Hematopoietic multipotent progenitor cell (in vitro differentiated cells): ENCODE measurements around the gene MRPL58. TPM values are rescaled to one million over a fixed set of nuclear protein-coding genes. Genes with fewer than 3 reads are reported as not detected.
"Not testable (repeated sequence)": the region's sequence is repeated elsewhere in the genome, so short reads cannot be mapped to it uniquely, and the experiment has no call there.

Experiments used
- DNase-seq, 3 donors: peaks; one replicate each; pipeline ENCODE4 v3.0.0-alpha.2; 2011 to 2015; ENCODE audit warnings: low read depth in 2 of 3, low spot score in 2 of 3
- total RNA-seq: library from RNA; depleted of rRNA; stranded (reverse); fragments of >200 nt; gene quantifications from one replicate; pipeline ENCODE4 v1.2.3, GENCODE V29; 2012

Gene MRPL58
- total RNA-seq: 16.7 TPM

DNA sequence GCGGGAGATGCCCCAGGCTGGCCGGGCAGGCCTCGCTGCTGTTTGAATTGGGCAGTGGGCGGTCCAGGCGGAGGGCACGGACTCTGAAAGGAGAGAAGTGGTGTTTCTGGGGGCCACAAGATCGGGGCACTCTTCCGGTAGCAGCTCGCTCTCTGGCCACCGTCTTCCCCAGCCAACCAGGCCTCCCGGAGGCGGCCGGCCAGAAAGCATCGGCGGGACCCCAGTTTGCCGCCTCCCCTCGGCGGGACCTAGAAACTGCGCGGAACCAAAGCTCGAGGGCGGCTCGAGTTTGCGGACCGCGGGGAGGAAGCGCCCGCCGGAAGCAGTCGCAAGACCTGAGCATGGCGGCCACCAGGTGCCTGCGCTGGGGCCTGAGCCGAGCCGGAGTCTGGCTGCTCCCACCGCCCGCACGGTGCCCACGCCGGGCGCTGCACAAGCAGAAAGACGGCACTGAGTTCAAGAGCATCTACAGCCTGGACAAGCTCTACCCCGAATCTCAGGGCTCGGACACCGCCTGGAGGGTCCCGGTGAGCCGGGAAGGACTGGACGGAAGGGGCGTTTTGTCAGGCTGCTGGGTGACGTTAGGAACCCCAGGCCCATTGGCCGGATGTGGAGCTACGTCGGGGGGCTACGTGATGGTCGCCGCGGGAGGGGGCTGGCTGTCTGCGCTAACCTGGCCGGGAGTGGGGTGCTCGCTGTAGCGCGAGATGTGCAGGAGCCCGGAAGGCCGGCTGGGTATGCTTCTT is at the start of gene MRPL58:
Gene MRPL58 (plus strand): TSS at position 325 of the 746 bp plus-strand sequence. CDS start 17 bp downstream, at position 342.
- peak in 2 of 3 donors; percentile 88 to 92 for DNase-seq

DNA sequence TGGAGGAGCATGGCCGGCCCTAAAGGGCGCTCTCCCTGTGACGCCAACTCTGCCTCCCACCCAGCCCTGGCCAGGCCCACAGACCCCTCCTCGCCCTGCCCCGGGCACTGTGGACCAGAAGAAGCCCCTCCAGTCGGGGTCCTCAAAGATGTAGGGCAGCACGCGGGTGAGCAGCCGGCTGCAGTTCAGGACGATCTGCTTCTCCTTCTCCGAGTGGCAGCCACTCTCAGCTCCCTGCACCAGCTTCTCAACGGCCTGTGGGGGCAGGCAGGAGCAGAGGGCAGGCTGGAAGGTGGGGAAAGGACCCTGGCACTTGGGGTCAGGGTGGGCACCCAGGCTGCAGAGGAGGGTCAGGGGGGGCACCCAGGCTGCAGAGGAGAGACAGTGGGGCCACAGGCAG is 48.8 kb upstream of the MRPL58 start:
- DNase-seq: no peak

DNA sequence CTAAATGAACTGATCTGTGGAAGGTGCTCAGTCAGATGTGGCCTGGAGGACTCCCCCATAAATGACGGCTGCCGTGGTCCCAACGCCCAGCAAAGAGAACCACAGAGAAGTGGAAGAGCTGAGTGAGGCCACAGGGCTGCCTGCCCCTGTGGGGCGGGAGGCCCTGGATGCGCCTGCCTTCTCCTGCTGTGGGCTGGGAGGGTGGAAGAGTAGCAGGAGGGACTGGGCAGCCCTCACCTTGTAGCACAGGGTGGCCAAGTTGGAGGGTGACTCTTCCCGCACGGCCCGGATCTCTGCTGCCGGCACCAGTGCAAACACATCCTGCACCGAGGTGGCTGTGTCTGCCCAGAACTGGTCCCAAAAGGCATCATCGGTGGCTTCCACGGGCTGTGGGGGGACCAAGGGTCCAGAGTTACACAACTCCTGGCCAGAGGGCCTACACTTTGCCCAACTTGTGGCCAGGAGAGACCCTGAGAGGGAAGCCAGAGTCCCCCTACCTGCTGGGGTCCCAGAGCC is 48.2 kb upstream of the MRPL58 start:
- no peak for DNase-seq

DNA sequence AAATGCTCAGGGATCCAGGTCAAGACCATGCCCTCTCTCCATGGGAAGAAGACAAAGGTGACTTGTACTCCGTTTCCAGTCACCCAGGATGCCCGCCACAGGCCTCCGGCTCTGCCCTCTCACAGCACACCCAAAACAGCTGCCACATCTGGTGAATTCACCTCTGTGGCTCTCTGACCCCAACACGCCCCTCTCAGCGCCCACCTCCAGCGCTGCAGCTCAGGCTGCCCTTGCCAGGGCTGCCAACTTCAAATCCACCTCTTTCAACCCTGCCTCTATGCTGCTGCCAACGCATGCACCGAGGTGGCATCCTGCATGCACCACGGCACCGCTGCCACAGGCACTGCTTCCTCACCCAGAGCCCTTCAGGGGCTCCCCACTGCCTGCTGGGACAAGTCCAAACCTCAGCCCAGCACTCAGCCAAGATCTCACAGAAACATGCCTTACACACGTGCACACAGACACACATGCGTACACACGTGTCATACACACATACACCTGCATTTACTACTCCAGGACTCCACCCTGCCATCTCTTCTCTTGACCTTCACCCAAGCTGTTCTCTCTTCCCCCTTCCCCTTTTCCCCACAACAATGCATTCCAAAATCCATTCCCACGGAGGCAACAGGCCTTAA is 47.4 kb upstream of the MRPL58 start:
- DNase-seq: no peak

DNA sequence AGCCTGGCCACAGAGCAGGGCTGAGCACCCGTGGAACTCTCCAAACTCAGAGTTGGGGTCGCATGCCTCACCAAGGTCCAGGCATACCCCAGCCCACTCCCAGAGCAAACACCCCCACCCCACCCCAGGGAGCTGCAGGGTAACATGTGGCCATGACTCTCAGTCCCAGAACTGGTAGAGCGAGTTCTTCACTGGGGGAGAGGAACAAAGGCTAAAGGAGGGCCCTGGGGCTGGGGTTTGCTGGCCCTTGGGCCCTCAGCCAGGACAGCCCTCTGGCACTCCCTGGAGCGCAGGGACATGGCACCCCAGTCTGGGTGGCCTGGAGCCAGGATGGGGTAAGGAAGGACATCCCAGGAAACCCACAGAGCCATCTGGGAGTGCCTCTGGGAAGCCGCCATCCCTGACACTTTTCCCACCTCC is 44.1 kb upstream of the MRPL58 start:
- DNase-seq: no peak

DNA sequence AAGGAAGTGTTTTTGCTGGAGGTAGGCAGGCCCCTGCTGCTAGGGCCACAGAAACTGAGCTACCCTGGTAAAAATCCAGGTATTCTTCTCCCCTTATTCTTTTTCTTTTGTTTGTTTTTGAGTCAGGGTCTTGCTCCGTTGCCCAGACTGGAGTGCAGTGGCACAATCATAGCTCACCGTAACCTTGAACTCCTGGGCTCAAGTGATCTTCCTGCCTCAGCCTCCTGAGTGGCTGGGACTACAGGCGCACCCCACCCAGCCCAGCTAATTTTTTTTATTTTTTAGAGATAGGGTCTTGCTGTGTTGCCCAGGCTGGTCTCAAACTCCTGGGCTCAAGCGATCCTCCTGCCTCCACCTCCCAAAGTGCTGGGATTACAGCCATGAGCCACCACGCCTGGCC is 43.0 kb upstream of the MRPL58 start:
- DNase-seq: not testable (repeated sequence)

DNA sequence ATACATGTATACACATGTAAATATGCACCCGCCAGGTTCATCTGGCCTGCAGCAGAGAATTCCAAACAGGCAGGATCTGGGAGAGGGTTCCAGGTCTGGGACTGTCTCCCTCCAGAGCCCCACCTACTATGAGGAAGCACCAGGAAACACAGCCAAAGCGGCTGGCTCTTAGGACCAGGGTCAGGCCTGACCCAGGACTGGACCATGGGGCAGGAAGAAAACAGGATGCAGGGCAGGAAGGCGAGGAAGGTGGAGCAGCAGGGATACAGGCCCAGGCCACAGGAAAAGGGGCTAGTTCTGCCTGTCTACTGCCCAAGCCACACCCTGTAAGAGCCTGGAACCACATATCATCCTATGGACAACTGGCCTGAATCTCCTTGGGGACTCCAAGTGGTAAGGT is 42.1 kb upstream of the MRPL58 start:
- DNase-seq: no peak

DNA sequence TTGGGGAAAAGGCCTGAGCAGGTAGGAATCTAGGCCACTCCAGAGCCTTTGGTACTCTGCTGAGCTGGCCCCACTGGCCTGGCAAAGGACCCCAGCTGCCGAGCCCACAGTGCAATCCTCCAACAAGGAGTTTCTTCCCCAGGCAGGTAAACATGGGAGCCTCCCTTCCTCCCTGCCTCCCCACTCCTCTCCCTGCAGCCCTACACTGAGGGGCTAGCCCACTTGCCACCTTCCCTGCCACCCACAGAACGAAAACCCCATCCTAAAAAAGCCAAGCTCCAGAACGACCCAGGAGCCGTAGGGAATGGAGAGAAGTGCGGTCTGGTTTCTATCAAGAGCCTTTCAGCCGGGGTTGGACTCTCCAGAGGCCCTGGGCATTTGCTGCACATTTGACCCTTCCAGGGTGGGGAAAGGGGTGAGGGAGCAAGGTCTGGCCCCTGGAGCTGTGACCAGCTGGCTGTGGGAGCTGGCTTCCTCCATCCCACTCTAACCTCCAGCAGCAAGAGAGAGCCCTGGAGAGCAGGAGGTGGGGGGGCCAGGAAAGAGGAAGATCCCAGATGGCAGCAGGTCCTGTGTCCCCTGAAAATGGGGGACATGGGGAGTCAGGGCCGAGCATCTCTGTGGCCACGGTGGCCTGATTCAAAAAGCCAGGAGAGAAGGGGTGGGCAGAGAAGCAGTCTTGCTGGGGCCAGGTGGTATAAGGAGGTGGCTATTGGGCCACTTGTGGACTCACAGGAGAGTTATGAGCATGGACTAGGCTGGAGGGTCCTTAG is 41.2 kb upstream of the MRPL58 start:
- DNase-seq: no peak

DNA sequence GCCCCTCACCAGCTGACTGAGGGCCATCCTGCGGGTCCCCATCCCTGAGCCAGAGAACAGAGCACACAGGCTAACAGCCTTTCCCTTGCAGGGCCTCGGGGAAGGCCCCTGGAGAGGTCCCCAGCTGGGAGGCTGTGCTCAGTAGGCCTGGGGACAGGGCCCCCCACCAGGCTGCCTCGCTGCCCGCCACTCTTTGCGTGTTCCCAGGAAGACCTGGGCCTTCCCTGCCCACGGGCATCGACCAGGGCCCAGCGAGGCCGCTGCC is 40.7 kb upstream of the MRPL58 start:
- no peak for DNase-seq

DNA sequence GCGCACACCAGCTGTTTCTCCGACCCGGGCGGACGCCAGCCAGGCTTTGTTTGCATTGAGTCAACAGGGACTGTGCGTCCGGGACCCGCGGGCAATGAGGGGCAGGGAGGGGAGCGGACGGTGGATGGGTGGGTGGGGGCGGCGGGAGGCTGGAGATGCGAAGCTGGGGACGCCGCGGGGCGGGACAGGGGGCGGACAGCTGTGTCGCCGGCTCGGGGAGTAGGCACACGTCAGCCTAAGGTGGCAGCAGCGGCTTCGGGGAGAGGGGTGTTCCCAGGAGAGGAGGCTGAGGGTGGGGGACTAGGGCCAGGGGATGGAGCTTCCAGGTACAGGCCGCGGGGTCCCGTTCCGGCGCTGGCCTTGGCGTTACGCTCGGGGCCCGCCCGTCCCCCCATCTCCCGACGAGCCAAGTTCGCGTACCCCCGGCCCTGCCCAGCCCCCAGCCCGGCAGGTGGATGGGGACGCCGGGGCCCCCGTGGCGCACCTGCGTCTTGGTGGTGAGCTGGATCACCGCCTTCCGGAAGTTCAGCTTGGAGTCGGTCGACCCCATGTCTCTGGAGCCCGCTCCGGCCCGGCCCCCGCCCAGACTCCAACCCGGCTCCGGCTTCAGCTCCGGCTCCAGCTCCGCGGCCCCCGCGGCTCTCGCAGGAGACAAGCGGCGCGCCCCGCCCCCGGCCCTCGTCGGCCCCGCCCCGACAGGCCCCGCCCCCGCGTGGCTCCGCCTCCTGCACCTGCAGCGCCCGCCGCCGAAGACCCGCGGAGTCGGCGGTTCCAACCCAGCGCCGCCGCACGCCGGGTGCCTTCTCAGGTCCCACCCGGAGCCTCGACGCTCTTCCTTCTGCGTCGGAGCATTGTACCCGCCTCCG is 40.1 kb upstream of the MRPL58 start, which contains the start of gene HID1:
Gene HID1 (minus strand): TSS at position 653 of the 866 bp plus-strand sequence. CDS start 103 bp downstream, at position 550.
- DNase-seq: peak in 2 of 3 donors; percentile 64 to 71

DNA sequence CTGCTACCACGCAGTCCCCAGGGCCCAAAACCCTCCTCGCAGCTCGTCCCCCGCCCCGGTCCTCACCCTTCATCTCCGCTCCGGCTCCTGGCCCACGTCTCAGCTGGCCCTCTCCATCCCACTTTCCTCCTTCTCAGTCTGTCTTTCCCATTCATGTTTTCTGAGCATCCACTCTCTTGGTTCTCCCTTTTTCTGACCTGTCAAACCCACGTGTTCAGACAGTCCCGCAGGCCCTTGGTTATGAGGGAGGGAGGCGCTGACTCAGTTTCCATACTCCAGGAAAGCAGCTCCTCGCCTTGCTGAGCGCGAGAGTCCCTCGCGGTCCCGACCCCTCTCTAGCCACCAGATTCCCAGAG is 39.5 kb upstream of the MRPL58 start:
- no peak for DNase-seq

DNA sequence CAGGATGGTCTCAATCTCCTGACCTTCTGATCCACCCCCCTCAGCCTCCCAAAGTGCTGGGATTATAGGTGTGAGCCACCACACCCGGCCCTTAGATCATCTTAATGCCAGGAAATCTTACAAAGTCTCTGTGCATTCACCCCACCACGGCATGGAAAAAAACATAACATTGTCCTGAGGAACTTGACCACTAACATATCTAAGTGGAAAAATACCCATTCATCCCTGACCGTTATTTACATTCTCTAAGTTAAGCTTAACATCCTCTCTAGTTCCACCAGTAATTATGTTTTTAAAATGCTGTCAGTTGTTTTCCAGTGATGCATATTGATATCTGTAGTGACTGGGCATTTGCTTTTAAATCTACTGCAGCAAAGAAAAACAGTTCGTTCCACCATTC is 36.5 kb upstream of the MRPL58 start:
- DNase-seq: no peak

DNA sequence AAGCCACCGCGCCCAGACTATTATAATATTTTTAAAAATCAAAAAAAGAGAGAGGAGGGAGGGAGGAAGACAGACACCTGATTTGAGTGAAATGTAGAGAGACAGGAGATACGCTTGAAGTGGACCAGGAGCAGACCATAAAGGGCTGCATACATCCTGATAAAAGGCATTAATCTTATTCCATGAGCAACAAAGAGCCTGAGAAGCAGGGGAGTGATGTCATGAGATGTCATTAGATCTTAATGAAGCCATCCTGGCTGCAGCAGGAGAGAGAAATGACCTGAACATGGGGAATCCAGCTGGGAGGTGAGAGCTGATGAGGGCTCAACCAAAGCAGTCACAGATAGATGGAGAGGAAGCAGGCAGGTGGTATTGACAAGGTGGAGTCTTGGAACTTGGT is 34.7 kb upstream of the MRPL58 start:
- DNase-seq: no peak

DNA sequence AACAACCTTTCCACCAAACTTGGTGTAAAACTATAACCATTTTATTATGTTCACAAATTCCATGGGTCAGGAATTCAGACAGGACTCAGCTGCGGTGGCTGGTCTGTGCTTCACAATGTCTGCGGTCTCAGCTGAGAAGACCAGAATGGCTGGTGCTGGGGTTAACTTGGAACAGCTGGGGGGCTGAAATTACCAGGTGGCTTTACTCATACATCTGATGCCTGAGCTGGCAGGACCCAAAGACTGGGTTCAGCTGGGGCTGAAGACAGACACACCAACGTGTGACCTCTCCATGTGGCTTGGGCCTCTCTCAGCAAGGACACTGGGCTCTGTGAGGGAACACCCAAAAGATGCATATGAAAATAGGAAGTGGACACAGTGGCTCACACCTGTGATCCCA is 34.2 kb upstream of the MRPL58 start:
- no peak for DNase-seq

DNA sequence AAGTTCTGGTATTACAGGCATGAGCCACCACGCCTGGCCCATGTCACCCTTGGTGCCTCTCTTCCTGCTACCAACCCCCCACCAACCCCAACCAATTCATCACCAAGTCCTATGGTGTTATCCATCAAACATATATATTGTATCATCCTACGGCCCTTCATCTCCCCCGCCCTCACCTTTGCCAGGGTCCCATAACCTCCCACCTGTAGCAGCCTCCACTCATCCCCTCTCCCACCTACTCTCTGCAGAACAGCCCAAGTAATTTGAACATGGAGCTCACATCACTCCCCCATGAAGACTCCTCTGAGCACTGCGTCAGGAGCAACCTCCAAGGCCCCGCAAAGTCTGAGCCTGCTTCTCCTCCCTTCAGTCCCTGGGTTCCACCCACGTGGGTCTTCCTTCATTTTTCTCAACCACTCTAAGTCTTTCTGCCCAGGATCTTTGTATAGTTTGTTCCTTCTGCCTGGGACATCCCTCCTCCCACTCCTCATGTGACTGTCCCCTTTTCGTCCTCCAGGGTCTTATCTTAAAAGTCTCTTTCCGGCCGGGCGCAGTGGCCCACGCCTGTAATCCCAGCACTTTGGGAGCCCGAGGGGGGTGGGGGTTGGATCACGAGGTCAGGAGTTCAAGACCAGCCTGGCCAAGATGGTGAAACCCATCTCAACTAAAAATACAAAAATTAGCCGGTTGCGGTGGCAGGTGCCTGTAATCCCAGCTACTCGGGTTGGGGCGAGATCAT is 32.9 kb upstream of the MRPL58 start:
- DNase-seq: no peak

DNA sequence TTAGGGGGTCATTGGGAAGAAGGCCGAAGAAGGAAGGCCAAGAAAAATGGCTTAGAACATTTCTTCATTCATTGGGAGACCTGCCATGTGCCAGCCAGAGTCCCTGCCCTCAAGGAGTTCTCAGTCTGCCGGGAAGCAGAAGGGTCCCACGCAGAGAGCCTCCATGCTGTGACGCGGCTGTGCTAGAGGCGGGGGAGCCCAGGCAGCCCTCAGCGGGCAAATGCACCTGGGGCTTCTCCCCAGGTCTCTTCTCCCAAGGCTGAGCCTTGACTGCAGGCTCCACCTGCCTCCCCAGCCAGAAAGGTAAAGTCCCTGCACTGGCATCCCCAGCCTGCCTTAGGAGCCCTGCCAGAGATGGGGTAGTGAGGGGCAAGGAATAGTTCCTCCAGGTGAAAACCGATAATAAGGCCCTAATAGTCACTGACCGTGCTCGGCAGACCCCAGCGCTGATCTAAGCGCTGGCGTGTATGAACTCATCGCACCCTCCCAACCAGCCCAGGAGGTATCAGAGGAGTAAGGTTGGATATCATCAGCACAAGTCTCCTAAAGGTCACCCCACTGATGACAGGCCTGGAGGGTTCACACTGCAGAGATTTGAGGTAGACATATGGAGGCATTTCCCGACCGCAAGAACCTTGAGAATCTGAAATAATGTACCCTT is 31.0 kb upstream of the MRPL58 start:
- DNase-seq: no peak

DNA sequence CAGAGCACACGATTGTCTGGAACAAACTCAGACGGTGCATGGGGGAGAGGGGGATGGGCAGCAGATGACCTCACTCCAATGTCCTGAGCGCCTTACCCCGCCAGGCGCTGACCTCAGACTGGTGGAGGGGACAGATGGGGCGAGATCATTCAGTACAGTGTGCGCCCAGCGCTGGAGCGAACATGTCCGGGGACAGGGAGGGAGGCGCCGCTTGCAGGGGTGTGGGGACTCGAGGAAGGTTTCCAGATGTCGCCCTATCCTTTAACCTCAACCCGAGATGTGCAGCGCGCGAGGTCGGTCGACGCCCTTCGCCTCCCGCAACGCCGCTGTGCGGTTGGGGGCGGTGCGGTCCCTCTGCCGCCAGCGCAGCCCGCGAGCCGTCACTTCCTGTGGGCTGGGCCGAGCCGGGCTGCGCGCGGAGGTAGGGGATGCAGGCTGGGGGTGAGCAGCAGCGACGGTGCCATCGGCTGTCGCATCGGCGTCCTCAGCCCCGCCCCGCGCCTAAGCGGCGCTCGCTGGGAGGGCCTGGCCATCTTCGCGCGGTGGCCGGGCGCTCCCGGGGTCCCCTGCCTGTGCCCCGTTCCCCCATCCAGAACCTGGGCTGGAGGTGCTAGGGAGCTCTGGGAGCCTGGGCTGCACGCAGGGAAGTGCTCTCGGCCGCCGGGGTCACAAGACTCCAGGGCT is 30.3 kb upstream of the MRPL58 start:
- peak; percentile 66 to 83 (median 76) for DNase-seq

DNA sequence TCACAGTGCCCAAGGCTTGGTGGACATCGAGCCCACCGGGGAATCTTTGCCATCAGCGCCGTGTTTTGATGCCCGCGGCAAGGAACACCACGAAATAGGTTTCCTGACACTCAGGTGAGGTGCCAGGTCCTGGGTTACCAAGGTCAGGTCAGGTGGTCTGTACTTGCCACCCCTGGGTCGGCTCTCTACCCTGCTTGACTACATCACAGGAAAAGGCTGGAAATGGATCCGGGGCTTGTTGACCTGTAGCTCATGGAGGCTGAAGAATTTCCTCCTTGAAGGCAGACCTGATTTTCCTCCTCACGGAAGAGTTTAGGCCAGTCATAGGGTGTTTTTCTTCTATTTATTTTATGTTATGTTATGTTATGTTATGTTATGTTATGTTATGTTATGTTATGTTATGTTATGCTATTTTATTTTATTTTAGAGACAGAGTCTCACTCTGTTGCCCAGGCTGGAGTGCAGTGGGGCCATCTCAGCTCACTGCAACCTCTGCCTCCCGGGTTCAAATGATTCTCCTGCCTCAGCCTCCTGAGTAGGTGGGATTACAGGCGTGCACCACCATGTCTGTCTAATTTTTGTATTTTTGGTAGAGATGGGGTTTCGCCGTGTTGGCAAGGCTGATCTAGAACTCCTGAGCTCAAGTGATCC is 29.7 kb upstream of the MRPL58 start:
- DNase-seq: not testable (repeated sequence)
